ENCODE measurements around the gene UGT1A6. TPM values are rescaled to one million over a fixed set of nuclear protein-coding genes. Genes with fewer than 3 reads are reported as not detected.

UGT1A6 gene
- total RNA-seq, 1 experiment from 2014 or later: 2.2 TPM

- Histone ChIP-seq H3F3A (ENCODE audit: low read length, unreplicated experiment) (no peaks in the 10 kb centered on the region), H3K79me2 (ENCODE audit: low read length) (no peaks in the 10 kb centered on the region), H2AFZ (ENCODE audit: low read length) (no peak overlapping the region), H3K36me3 (ENCODE audit: low read depth, low read length) (no peaks in the 10 kb centered on the region), H3K4me3 (ENCODE audit: low read length) (no peak overlapping the region), H3K9ac (ENCODE audit: low read length) (no peak overlapping the region), H3K4me2 (ENCODE audit: low read length) (no peak overlapping the region), H3K27me3 (ENCODE audit: low read length) (no peaks in the 10 kb centered on the region), H3K4me1 (ENCODE audit: insufficient read depth, low read length) (no peaks in the 10 kb centered on the region), H4K20me1 (ENCODE audit: low read length) (no peaks in the 10 kb centered on the region), H3K9me2 (replicated peaks; ENCODE audit: low read length) (no peaks in the 10 kb centered on the region), H3K27ac (ENCODE audit: low read length) (no peak overlapping the region), H3K9me3 (ENCODE audit: low read length) (no peaks in the 10 kb centered on the region)
- ATAC-seq (no peak), DNase-seq (no peak)
- POLR2A ChIA-PET (ENCODE audit: unreplicated experiment): no interaction called here
- CTCF ChIA-PET: no interaction called here
- no TSS peak for BruUV-seq (replicated peaks)
- TF ChIP-seq, protein P1, sequence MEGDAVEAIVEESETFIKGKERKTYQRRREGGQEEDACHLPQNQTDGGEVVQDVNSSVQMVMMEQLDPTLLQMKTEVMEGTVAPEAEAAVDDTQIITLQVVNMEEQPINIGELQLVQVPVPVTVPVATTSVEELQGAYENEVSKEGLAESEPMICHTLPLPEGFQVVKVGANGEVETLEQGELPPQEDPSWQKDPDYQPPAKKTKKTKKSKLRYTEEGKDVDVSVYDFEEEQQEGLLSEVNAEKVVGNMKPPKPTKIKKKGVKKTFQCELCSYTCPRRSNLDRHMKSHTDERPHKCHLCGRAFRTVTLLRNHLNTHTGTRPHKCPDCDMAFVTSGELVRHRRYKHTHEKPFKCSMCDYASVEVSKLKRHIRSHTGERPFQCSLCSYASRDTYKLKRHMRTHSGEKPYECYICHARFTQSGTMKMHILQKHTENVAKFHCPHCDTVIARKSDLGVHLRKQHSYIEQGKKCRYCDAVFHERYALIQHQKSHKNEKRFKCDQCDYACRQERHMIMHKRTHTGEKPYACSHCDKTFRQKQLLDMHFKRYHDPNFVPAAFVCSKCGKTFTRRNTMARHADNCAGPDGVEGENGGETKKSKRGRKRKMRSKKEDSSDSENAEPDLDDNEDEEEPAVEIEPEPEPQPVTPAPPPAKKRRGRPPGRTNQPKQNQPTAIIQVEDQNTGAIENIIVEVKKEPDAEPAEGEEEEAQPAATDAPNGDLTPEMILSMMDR (conservative IDR thresholded peaks at IDR 0.05; ENCODE audit: low read depth, low read length): no peak
- TF ChIP-seq EZH2 (IDR thresholded peaks at IDR 0.05; ENCODE audit: low read length, unreplicated experiment): no peak
- TF ChIP-seq EZH2phosphoT487 (IDR thresholded peaks at IDR 0.05; ENCODE audit: borderline replicate concordance, low read length): no peak
- intact Hi-C loops (cut with micrococcal nuclease): no loop called here
These were observed 96.9 kb downstream of the UGT1A6 start for GRCh38 chr2:233789554-233789953.

DNA sequence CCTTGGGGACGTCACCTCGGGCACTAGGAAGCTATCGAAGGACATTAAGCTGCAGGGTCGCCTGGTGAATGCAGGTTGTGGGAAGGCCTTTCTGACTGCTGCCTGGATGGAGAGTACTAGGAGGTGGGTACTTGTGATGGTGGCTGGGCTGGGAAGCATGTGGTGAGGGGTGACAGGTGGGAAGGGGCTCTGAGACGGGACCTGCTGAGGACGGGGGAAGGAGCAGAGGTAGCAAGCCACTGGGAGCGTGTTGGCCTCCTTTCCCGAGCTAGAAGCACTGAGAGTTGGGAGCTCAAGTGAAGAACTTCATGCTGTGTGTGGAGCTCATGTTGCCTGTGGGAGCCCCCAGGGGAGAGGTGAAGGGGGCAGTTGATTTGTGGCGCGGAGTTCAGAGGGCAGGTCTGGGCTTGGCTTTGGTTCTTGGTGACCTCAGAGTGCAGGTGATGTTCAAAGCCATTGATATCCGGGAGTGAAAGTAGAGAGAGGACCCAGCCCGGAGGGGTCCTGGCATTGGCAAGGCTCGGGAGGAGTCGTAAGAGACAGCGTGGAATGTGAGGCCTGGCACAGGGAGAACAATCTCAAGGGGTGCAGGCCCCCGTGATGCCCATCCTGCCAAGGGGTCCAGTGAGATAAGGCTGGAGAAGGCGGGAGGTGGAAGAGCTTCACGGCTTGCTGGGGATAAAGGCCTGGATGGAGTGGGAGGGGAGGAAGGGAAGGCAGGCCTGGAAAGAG is 98.6 kb downstream of the UGT1A6 start:
- Histone ChIP-seq H3K79me2 (ENCODE audit: low read length) (no peaks in the 10 kb centered on the region), H2AFZ (ENCODE audit: low read length) (no peak overlapping the region), H4K20me1 (ENCODE audit: low read length) (no peaks in the 10 kb centered on the region), H3K4me1 (ENCODE audit: insufficient read depth, low read length) (no peaks in the 10 kb centered on the region), H3K9me2 (replicated peaks; ENCODE audit: low read length) (no peaks in the 10 kb centered on the region), H3K4me3 (ENCODE audit: low read length) (no peak overlapping the region), H3K9ac (ENCODE audit: low read length) (no peak overlapping the region), H3K9me3 (ENCODE audit: low read length) (no peaks in the 10 kb centered on the region), H3F3A (ENCODE audit: low read length, unreplicated experiment) (no peaks in the 10 kb centered on the region), H3K36me3 (ENCODE audit: low read depth, low read length) (no peaks in the 10 kb centered on the region), H3K27ac (ENCODE audit: low read length) (no peak overlapping the region), H3K4me2 (ENCODE audit: low read length) (no peak overlapping the region), H3K27me3 (ENCODE audit: low read length) (no peaks in the 10 kb centered on the region)
- TF ChIP-seq, protein P1 (conservative IDR thresholded peaks at IDR 0.05; ENCODE audit: low read depth, low read length): no peak
- TF ChIP-seq EZH2 (IDR thresholded peaks at IDR 0.05; ENCODE audit: low read length, unreplicated experiment) (no peak), EZH2phosphoT487 (IDR thresholded peaks at IDR 0.05; ENCODE audit: borderline replicate concordance, low read length) (no peak)
- ATAC-seq (no peak), DNase-seq (no peak)
- intact Hi-C loops (cut with micrococcal nuclease): no loop called here
- no TSS peak for BruUV-seq (replicated peaks)
- ChIA-PET POLR2A (ENCODE audit: unreplicated experiment) (no interaction called here), CTCF (no interaction called here)

GRCh38 chr2:233791883-233792329 is 99.2 kb downstream of the UGT1A6 start:
- no peaks in the 10 kb centered on the region for H3K36me3 ChIP-seq (ENCODE audit: low read depth, low read length)
- no peak overlapping the region for H3K9ac ChIP-seq (ENCODE audit: low read length)
- BruUV-seq (replicated peaks): no TSS peak
- no peak for DNase-seq
- H2AFZ ChIP-seq (ENCODE audit: low read length): no peak overlapping the region
- no peaks in the 10 kb centered on the region for H3K9me2 ChIP-seq (replicated peaks; ENCODE audit: low read length)
- no peaks in the 10 kb centered on the region for H3K4me1 ChIP-seq (ENCODE audit: insufficient read depth, low read length)
- ATAC-seq: no peak
- H3K79me2 ChIP-seq (ENCODE audit: low read length): no peaks in the 10 kb centered on the region
- ChIA-PET CTCF (no interaction called here), POLR2A (ENCODE audit: unreplicated experiment) (no interaction called here)
- intact Hi-C loops (cut with micrococcal nuclease): no loop called here
- no peaks in the 10 kb centered on the region for H4K20me1 ChIP-seq (ENCODE audit: low read length)
- H3K4me3 ChIP-seq (ENCODE audit: low read length): no peak overlapping the region
- H3F3A ChIP-seq (ENCODE audit: low read length, unreplicated experiment): no peaks in the 10 kb centered on the region
- no peaks in the 10 kb centered on the region for H3K9me3 ChIP-seq (ENCODE audit: low read length)
- H3K27ac ChIP-seq (ENCODE audit: low read length): no peak overlapping the region
- H3K27me3 ChIP-seq (ENCODE audit: low read length): no peaks in the 10 kb centered on the region
- TF ChIP-seq EZH2phosphoT487 (IDR thresholded peaks at IDR 0.05; ENCODE audit: borderline replicate concordance, low read length) (no peak), EZH2 (IDR thresholded peaks at IDR 0.05; ENCODE audit: low read length, unreplicated experiment) (no peak)
- TF ChIP-seq, protein P1 (conservative IDR thresholded peaks at IDR 0.05; ENCODE audit: low read depth, low read length): no peak
- no peak overlapping the region for H3K4me2 ChIP-seq (ENCODE audit: low read length)

All from PC-3 (cell line).